ENCODE measurements around the gene LY86. TPM values are rescaled to one million over a fixed set of nuclear protein-coding genes. Genes with fewer than 3 reads are reported as not detected.

The LY86 gene
- total RNA-seq, 1 experiment from 2014 or later = not detected

DNA sequence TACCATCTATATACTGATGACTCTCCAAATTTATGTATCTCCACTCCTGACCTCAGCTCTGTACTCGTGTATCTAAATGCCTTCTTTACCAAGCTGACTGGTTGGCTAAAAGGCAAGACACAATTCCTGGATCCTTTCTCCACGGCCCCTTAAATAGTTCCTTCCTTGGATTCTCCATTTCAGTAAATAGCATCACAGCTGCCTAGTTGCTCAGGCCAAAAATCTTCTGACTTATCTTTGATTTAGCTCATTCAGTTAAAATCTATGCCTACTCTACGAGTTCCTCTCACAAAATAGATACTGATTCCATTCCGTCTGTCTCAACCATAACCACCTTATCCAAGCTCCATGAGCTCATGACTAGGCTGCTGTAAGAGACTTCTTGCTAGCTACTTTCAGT is 49.5 kb upstream of the LY86 start:
- Mint-ChIP-seq H3K27me3 (ENCODE audit: low read depth) (peaks cover 12% of the 10 kb centered on the region), H3K4me1 (peaks cover 6 to 7% of the 10 kb centered on the region in 2 experiments; a peak in 3 of 4 replicates), H3K9me3 (peaks cover 11 to 15% of the 10 kb centered on the region in 2 experiments; a peak in 4 of 5 replicates), H3K27ac (no peak overlapping the region), H3K36me3 (ENCODE audit: insufficient read depth in 1 of 3, low read depth in 3 of 3) (peaks cover 1 to 9% (median 4%) of the 10 kb centered on the region in 3 experiments; a peak in 3 of 7 replicates), H3K4me3 (no peak overlapping the region)
- Histone ChIP-seq H3K4me1 (ENCODE audit: insufficient read depth, low read length) (peaks cover 4% of the 10 kb centered on the region), H2BK12ac (ENCODE audit: insufficient read length, low read depth, low read length) (no peak overlapping the region), H3K79me2 (ENCODE audit: insufficient read depth, low read length) (no peaks in the 10 kb centered on the region), H2BK15ac (ENCODE audit: low read depth, low read length) (no peak overlapping the region), H3K79me1 (ENCODE audit: insufficient read depth, low read depth, low read length, poor library complexity, severe bottlenecking) (no peaks in the 10 kb centered on the region), H3K23ac (ENCODE audit: insufficient read length, low read depth, low read length) (no peak overlapping the region), H3K23me2 (ENCODE audit: insufficient read length, low read depth, low read length, poor library complexity, severe bottlenecking) (no peaks in the 10 kb centered on the region), H4K8ac (replicated peaks; ENCODE audit: insufficient read length, low read depth, low read length) (no peak overlapping the region), H3K56ac (ENCODE audit: insufficient read length, low read depth, low read length) (no peak overlapping the region), H3K9me3 (ENCODE audit: control insufficient read depth, low read depth, low read length) (no peaks in the 10 kb centered on the region), H3K4ac (ENCODE audit: low read depth, low read length) (no peak overlapping the region), H2AFZ (ENCODE audit: low read length) (no peak overlapping the region), H4K91ac (ENCODE audit: insufficient read length, low read depth, low read length) (no peak overlapping the region), H3T11ph (ENCODE audit: low read length) (no peak overlapping the region), H4K20me1 (ENCODE audit: control insufficient read depth, insufficient read depth, insufficient read length) (no peaks in the 10 kb centered on the region), H3K9ac (ENCODE audit: extremely low read depth, insufficient read length, low read length) (no peak overlapping the region), H2BK20ac (ENCODE audit: low read depth, low read length, poor library complexity, severe bottlenecking) (no peak overlapping the region), H4K5ac (ENCODE audit: insufficient read length, low read depth, low read length) (no peak overlapping the region), H3K4me2 (ENCODE audit: insufficient read depth, insufficient read length, low read length) (no peak overlapping the region), H3K27ac (ENCODE audit: insufficient read length, low read depth, low read length) (no peak overlapping the region), H3K14ac (ENCODE audit: insufficient read depth, low read length) (no peak overlapping the region), H2BK5ac (ENCODE audit: insufficient read length, low read length) (no peak overlapping the region), H2BK120ac (ENCODE audit: low read depth, low read length, poor library complexity, severe bottlenecking) (no peak overlapping the region), H3K27me3 (ENCODE audit: insufficient read depth, low read length) (no peaks in the 10 kb centered on the region), H2AK5ac (ENCODE audit: insufficient read length, low read length) (no peak overlapping the region), H3K18ac (ENCODE audit: insufficient read length, low read depth, low read length) (no peak overlapping the region)
- TF ChIP-seq, protein P1, sequence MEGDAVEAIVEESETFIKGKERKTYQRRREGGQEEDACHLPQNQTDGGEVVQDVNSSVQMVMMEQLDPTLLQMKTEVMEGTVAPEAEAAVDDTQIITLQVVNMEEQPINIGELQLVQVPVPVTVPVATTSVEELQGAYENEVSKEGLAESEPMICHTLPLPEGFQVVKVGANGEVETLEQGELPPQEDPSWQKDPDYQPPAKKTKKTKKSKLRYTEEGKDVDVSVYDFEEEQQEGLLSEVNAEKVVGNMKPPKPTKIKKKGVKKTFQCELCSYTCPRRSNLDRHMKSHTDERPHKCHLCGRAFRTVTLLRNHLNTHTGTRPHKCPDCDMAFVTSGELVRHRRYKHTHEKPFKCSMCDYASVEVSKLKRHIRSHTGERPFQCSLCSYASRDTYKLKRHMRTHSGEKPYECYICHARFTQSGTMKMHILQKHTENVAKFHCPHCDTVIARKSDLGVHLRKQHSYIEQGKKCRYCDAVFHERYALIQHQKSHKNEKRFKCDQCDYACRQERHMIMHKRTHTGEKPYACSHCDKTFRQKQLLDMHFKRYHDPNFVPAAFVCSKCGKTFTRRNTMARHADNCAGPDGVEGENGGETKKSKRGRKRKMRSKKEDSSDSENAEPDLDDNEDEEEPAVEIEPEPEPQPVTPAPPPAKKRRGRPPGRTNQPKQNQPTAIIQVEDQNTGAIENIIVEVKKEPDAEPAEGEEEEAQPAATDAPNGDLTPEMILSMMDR (conservative IDR thresholded peaks at IDR 0.05) = no peak
- DNase-seq = no peak
- no CpG with 5 or more reads among the region's 4 CpGs for WGBS (ENCODE audit: extremely low coverage, insufficient read length, low lambda C conversion rate)

All from H9 (cell line).